ENCODE data around the gene STAG3.

GRCh38 chr7:100170101-100170897 is 7.4 kb upstream of the STAG3 start:
- TF ChIP-seq CTCF (conservative IDR thresholded peaks at IDR 0.05; ENCODE audit: low read depth in 2 of 2) = no peak
- no peak for TF ChIP-seq ETS1 (IDR thresholded peaks at IDR 0.05)
- no peak for TF ChIP-seq REST (IDR thresholded peaks at IDR 0.05; ENCODE audit: unreplicated experiment)
- no peak for TF ChIP-seq EZH2phosphoT487 (IDR thresholded peaks at IDR 0.05; ENCODE audit: unreplicated experiment)
- TF ChIP-seq EZH2 (IDR thresholded peaks at IDR 0.05; ENCODE audit: low read depth, unreplicated experiment) = no peak

Data from GM23338 (cell line).